NCI-H2196 treated with DMSO at 0.1 percent for 48 hours (cell line): Measurements from ENCODE around the gene RRP1B.
"Not testable (repeated sequence)": the region's sequence is repeated elsewhere in the genome, so short reads cannot be mapped to it uniquely, and the experiment has no call there.

Experiments
- DNase-seq: peaks from one replicate; lab custom pipeline; 2025; ENCODE audit not compliant: unreplicated experiment; lab: John Stamatoyannopoulos, UW

Gene RRP1B

DNA sequence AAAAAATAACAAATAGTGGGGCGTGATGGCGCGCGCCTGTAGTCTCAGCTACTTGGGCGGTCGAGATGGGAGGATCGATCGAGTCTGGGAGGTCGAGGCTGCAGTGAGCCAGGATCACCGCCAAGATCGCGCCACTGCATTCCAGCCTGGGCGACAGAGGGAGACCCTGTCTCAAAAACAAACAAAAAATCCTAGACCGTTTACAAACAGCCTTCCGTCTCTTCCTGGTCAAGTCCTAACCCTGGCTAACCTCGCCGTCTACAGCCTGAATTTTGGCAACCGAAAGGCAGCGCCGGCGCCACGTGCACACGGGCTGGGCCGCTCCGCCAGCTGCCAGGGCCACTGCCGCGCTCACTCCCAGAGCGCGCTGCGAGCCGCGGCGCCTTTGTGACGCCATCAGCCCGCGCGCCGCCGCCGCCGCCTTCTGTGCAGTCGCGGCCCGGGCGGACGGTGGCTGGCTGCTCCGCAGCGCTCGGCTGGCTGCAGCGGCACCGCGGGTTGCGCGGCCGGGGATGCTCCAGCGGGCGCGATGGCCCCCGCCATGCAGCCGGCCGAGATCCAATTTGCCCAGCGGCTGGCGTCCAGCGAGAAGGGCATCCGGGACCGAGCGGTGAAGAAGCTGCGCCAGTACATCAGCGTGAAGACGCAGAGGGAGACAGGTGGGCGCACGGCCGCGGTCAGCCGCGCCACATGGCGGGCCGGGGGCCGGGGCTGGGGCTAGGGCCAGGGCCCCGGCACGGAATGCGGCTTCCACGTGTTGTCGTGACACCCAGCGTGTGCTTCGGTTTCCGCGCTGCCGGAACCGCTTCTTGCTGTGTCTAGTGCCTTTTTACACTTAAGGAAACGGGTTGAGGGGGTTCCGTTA is at the start of gene RRP1B, which contains the start of gene HSF2BP:
Gene RRP1B, plus strand, starts transcription at position 425 of the 865 bp plus-strand sequence. Its CDS starts 105 bp downstream, at position 530.
Gene HSF2BP, minus strand, starts transcription at position 353 of the 865 bp plus-strand sequence. CDS start 1,392 bp downstream, outside the sequence.
- peak; percentile 76 for DNase-seq

- no peak for DNase-seq
These were observed 47.6 kb upstream of the RRP1B start for GRCh38 chr21:43611598-43612369.

- no peak for DNase-seq
These were observed 45.4 kb upstream of the RRP1B start for GRCh38 chr21:43613755-43614638.

DNA sequence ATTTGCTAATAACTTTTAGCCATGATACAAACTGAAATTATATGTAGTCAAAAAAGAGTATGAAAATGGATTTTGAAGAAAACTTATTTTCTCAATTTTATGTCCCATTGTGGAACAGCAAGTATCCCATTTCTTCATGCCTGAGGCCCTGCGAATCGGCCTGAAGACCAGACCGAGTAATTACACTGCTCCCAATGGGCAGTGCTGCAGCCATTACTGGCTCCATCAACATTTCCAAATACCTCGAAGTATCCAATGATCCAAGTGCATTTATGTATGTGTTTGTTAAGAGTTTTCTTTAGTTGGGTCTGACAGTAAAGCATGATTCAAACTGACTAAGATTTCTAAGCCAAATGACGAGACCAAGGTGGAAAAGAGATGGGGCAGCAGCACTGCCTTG is 44.5 kb upstream of the RRP1B start:
- no peak for DNase-seq

DNA sequence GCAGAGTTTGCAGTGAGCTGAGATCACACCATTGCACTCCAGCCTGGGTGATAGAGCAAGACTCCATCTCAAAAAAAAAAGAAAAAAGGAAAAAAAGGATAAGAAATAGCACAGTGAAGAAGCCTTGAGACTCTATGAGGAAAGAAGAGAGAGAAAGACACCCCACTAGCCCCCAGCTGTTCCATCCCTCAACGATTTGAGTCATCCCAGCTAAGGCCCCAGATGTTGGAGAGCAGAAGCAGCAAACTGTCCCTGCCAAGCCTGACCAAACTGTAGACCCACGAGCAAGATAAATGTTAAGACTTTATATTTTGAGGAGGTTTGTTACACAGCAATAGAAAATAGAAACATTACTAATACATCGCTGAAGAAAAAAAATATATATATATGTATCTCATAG is 42.5 kb upstream of the RRP1B start:
- not testable (repeated sequence) for DNase-seq

- no peak for DNase-seq
These were observed 40.4 kb upstream of the RRP1B start for GRCh38 chr21:43618940-43619339.

DNA sequence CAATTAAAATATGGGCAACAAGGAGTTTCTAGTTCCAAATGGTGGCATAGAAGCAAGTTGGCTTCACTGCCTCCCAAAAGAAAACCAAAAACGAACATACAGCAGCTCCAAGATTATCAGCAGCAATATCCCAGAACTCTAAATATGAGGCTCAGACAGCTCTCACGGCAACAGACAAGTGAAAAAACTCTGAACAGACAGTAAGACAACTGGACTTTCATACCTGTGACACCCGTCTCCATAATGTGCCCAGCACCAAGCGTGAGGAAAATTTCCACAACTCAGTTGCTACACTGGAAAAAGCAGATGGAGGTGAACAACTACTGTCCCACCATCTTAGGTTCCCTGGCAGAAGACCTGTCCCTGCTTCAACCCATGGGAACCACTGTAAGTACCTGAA is 40.0 kb upstream of the RRP1B start:
- DNase-seq, result no peak

DNA sequence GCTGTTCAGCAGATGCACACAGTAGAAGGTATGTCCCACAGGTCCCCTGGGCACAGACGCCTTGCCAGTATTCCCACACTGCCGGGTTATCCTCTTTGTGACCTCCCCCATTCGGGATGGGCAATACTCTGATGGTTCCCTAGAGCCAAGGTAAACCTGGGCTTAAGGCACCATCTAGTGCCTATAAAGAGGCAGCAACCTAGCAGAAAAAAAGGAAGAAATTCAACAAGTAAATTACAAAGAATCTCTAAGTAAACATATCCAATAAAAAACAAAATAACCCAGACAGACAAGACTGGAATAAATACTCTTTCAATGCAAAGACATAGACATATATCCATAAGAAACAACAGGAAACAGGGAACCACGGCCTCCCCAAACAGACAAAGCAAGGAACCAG is 39.5 kb upstream of the RRP1B start:
- no peak for DNase-seq

GRCh38 chr21:43622796-43623195 is 36.6 kb upstream of the RRP1B start:
- DNase-seq, result no peak

DNA sequence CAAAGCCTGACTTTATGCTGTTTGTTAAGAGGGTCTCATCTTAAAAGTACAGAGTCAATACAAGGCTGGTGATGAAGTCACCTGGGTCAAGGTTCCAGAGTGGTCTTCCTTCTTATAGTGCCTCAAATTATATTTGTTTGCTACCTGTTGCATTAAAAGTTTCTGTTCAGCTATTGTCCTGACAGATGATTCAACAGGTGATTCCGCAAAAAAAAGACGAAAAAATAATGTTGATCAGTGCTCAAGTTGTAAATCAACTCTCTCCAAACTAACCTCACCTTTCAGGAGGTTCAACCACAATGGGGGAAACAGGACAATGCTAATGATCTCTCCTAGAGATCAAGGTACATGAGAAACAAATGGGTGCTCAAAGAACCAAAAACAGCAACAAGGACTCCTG is 35.8 kb upstream of the RRP1B start:
- DNase-seq, result no peak

DNA sequence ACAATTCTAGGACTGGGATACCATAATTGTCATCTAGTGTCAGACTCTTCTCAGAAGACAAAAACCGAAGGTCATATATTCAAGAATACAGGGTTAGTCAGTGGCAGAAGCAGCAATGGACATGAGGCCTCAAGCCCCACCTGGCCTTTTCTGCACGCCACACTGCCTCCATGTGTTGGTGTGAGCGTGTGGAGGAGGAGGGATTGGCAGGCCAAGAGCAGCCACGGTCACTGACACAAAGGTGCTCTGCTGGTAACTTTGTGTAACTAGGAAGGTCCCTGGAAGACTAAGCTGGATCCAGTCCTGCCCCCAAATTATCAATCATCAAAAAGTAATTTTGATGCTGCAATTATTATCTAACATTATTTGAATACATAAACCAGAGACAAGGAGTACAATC is 35.0 kb upstream of the RRP1B start:
- no peak for DNase-seq

GRCh38 chr21:43626390-43626789 is 33.0 kb upstream of the RRP1B start:
- no peak for DNase-seq

DNA sequence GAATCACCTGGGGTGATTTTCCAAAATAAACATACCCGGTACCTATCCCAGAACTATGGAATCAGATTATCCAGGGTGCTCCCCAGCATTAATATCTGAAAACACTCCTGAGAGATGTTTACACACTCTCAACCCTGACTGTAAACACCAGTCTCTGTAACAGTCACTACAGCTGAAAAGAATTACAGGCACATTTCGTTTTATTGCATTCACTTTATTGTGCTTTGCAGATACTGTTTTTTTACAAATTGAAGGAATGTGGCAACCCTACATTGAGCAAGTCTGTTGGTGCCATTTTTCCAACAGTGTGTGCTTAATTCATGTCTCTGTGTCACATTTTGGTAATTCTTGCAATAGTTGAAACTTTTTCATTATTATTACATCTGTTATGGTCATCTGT is 31.8 kb upstream of the RRP1B start:
- no peak for DNase-seq

DNA sequence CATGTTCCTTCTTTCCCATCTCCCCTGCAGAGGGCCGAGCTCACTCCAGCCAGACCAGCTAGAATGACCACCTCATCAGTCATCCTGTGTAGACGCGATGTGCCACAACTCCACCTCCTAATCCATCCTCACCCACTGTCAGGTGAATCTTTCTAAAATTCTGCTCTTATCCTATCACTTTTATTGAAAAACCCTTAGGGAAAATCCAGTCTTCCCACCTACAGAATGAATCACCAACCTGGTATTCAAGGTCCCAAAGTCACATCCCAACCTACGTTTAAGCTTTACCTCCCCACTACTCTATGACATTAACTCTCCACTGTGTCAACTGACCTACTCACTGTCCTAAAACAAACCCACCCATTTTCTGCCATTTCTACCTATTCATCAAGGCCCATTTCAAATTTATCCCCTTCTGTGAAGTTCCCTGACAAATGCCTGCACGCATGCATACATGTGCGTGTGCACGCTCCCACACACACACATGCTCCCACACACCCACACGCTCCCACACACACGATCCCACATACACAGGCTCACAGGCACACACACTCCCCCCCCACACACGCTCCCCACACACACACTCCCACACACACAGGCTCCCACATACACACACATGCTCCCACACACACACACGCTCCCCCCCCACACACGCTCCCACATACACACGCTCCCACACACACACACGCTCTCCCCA is 27.8 kb upstream of the RRP1B start:
- DNase-seq, result no peak

DNA sequence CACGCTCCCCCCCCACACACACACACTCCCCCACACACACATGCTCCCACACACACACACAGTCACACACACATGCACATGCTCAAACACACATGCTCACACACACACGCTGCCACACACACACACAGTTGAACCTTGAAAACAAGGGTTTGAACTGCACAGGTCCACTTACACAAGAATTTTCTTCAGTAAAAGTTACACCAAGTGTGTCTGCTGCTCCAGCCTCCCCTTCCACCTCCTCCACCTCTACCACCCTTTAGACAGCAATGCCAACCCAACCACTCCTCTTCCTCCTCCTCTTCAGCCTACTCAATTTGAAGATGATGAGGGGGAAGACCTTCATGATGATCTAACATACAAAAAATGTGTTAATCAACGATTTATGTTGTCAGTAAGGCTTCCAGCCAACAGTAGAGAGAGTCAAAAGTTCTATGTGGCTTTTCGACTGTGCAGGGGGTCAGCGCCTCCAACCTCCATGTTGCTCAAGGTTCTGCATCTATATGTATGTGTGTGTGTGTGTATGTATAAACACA is 26.9 kb upstream of the RRP1B start:
- DNase-seq, result no peak

DNA sequence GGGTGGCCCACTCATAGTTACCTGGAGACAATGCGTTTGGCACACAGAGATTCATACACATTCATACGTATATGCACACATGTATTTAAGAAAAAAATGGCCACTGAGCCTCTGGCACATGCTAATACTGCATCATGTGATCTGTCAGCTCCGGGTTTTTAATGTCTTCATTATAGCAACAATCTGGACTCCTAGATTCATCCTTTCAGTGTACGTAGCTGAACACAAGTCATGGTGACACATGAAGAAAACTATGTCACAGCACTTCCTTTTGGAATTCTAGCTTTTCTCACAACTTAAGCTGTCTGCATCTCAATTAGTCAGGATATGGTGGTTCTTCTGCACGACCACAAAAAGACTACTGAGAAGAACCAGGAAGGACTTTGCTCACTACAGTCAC is 24.7 kb upstream of the RRP1B start:
- DNase-seq, result no peak

GRCh38 chr21:43635436-43635835 is 23.9 kb upstream of the RRP1B start:
- DNase-seq, result no peak

GRCh38 chr21:43637530-43638158 is 21.7 kb upstream of the RRP1B start:
- DNase-seq, result no peak

- no peak for DNase-seq
These were observed 19.6 kb upstream of the RRP1B start for GRCh38 chr21:43639470-43640353.
